BJ (cell line): ENCODE data around the gene COX11. TPM values are rescaled to one million over a fixed set of nuclear protein-coding genes. Genes with fewer than 3 reads are reported as not detected.

Experiments used
- CTCF ChIA-PET: fragments of 350-600 bp; formaldehyde crosslinking; extraction: SDS; loops from one replicate; lab custom pipeline; 2021; ENCODE audit warnings: antibody characterized with exemption, inconsistent platforms; lab: Yijun Ruan, JAX
- POLR2A ChIA-PET: fragments of 300-600 bp; sonication (Branson Sonifier 250); formaldehyde crosslinking; extraction: SDS; loops from one replicate; lab custom pipeline; 2021; ENCODE audit warnings: antibody characterized with exemption; lab: Charles Lee
- DNase-seq: peaks from one replicate; pipeline ENCODE4 v3.0.0-alpha.2; 2011; ENCODE audit warnings: low read depth
- H3K27me3 ChIP-seq: 2 replicates; pipeline ENCODE4 v1.6.0; 2011; ENCODE audit warnings: low read length; ENCODE audit not compliant: control insufficient read depth, insufficient read depth
- H3K36me3 ChIP-seq: 2 replicates; pipeline ENCODE4 v1.5.1; 2011; ENCODE audit warnings: low read length; ENCODE audit not compliant: control insufficient read depth, insufficient read depth
- H3K4me3 ChIP-seq: 2 replicates; pipeline ENCODE4 v1.5.1; 2011; ENCODE audit warnings: low read depth, mild to moderate bottlenecking, control low read depth, low read length
- CTCF ChIP-seq: IDR thresholded peaks from 2 replicates; pipeline ENCODE4 v1.5.1; 2011; ENCODE audit warnings: low read depth, mild to moderate bottlenecking, control low read depth, inconsistent platforms, low read length, moderate library complexity; ENCODE audit not compliant: insufficient read depth
- polyA minus RNA-seq: library from RNA; depleted of rRNA, polyadenylated mRNA; stranded (reverse); fragments of >200 nt; gene quantifications from 2 replicates; pipeline ENCODE4 v1.2.3, GENCODE V29; 2011; rRNA and poly(A)+ RNA removed
- polyA plus RNA-seq: library from polyadenylated mRNA; depleted of rRNA; stranded (reverse); fragments of >200 nt; gene quantifications from 2 replicates; pipeline ENCODE4 v1.2.3, GENCODE V29; 2011; rRNA removed

The COX11 gene
- polyA plus RNA-seq (32.0 and 33.3 TPM in 2 replicates), polyA minus RNA-seq (16.1 and 17.7 TPM in 2 replicates)

- ChIA-PET POLR2A (interaction anchor here (0.6 kb wide), 1 partner anchor 9 kb away, joined by 9 read pairs; no protein-coding TSS in a partner anchor), CTCF (interaction anchor here (0.6 to 1.2 kb wide), 3 partner anchors 10 to 211 kb away, joined by 3 to 4 read pairs (median 3); no protein-coding TSS in a partner anchor)
- no peaks in the 10 kb centered on the region for H3K27me3 ChIP-seq
- no peaks in the 10 kb centered on the region for H3K36me3 ChIP-seq
- peak within 1 kb of the TSS; percentile 92 for H3K4me3 ChIP-seq
- DNase-seq, result peak; percentile 83
- no peak; the same call in 1 of the 2 replicates for TF ChIP-seq CTCF
These were observed at the start of gene COX11, which contains the start of gene STXBP4 for GRCh38 chr17:54968262-54968987. Gene COX11 (minus strand): TSS chr17:54968654. CDS start chr17:54968646, 8 bp downstream. Gene STXBP4 (plus strand): TSS chr17:54968765. CDS start chr17:54986220, 17,455 bp downstream.

GRCh38 chr17:55005520-55005919 lies 37.1 kb upstream of the COX11 start:
- ChIA-PET POLR2A (no interaction called here), CTCF (interaction anchor here (0.6 to 3.7 kb wide), 7 partner anchors 9 to 571 kb away, joined by 3 to 24 read pairs (median 3); no protein-coding TSS in a partner anchor)
- H3K36me3 ChIP-seq, result no peaks in the 10 kb centered on the region
- no peak for DNase-seq
- H3K27me3 ChIP-seq, result no peaks in the 10 kb centered on the region
- peak; percentile 51 for TF ChIP-seq CTCF
- no peak overlapping the region for H3K4me3 ChIP-seq

GRCh38 chr17:55004484-55004883 lies 36.0 kb upstream of the COX11 start:
- ChIA-PET CTCF (interaction anchor here (0.6 to 3.7 kb wide), 3 partner anchors 11 to 930 kb away, joined by 4 to 24 read pairs (median 8); no protein-coding TSS in a partner anchor), POLR2A (no interaction called here)
- Histone ChIP-seq H3K27me3 (no peaks in the 10 kb centered on the region), H3K36me3 (no peaks in the 10 kb centered on the region), H3K4me3 (no peak overlapping the region)
- no peak for TF ChIP-seq CTCF
- DNase-seq, result no peak

GRCh38 chr17:55002458-55002857 lies 34.0 kb upstream of the COX11 start:
- CTCF ChIA-PET, result interaction anchor here (2.7 kb wide), 1 partner anchor 10 kb away, joined by 14 read pairs; no protein-coding TSS in a partner anchor
- Histone ChIP-seq H3K4me3 (no peak overlapping the region), H3K27me3 (no peaks in the 10 kb centered on the region), H3K36me3 (no peaks in the 10 kb centered on the region)
- DNase-seq, result no peak
- TF ChIP-seq CTCF, result no peak
- POLR2A ChIA-PET, result no interaction called here

- Histone ChIP-seq H3K36me3 (no peaks in the 10 kb centered on the region), H3K4me3 (no peak overlapping the region), H3K27me3 (no peaks in the 10 kb centered on the region)
- CTCF ChIA-PET, result interaction anchor here (0.9 to 8.3 kb wide), 3 partner anchors 9 to 352 kb away, joined by 3 to 64 read pairs (median 4); no protein-coding TSS in a partner anchor
- TF ChIP-seq CTCF, result no peak
- DNase-seq, result no peak
- POLR2A ChIA-PET, result no interaction called here
These were observed 28.0 kb upstream of the COX11 start for GRCh38 chr17:54996441-54996840.
